ENCODE data around the gene EFCAB8.
"Not testable (repeated sequence)": the region's sequence is repeated elsewhere in the genome, so short reads cannot be mapped to it uniquely, and the experiment has no call there.

The EFCAB8 gene

GRCh38 chr20:32909896-32910571 is 51.3 kb downstream of the EFCAB8 start:
- DNase-seq (ENCODE audit: low read depth in 3 of 3), result no peak

- DNase-seq (ENCODE audit: low read depth in 3 of 3), result no peak
These were observed 52.6 kb downstream of the EFCAB8 start for GRCh38 chr20:32911355-32911754.

- DNase-seq (ENCODE audit: low read depth in 3 of 3), result no peak
These were observed 54.0 kb downstream of the EFCAB8 start for GRCh38 chr20:32912688-32913087.

DNA sequence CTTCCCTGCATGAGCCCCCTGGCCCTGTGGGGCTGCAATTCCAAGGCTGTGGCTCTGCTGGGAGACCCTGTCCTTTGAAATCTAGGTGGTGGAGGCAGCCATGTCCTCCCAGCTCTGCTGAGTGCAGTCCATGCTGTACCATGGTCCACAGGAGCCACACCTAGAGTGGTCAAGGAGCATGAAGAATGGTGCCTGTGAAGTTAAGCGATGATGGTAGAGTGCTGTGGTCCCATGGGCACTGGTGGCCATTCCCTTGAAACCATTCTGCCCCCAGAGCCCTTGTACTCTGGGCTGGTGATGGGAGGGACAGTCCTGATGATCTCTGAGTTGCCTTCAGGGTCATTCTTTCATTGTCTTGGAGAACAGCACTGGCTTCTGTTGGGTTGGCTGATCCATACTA is 55.3 kb downstream of the EFCAB8 start:
- no peak for DNase-seq (ENCODE audit: low read depth in 3 of 3)

GRCh38 chr20:32917191-32917950 is 58.6 kb downstream of the EFCAB8 start:
- DNase-seq (ENCODE audit: low read depth in 3 of 3), result no peak

GRCh38 chr20:32918296-32918695 is 59.6 kb downstream of the EFCAB8 start:
- DNase-seq (ENCODE audit: low read depth in 3 of 3), result no peak

DNA sequence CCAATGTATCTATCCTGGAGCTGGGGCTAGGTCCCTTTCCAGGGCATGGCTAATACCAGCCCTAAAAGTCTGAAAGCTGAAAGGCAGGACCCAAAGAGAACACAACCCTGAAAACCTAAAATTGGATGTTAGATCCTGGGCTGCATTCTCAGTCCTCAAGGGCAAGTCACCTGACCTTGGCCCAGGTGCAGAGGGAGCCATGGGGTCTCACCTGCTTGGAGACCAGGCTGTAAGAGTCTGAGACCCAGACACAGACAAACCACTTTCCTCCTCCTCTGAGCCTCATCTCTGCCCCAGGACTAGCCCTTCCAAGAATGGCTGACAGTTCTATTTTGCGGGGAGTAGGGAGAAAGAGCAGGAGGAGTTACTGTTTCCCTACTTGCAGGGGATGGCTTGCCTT is 60.0 kb downstream of the EFCAB8 start:
- no peak for DNase-seq (ENCODE audit: low read depth in 3 of 3)

DNA sequence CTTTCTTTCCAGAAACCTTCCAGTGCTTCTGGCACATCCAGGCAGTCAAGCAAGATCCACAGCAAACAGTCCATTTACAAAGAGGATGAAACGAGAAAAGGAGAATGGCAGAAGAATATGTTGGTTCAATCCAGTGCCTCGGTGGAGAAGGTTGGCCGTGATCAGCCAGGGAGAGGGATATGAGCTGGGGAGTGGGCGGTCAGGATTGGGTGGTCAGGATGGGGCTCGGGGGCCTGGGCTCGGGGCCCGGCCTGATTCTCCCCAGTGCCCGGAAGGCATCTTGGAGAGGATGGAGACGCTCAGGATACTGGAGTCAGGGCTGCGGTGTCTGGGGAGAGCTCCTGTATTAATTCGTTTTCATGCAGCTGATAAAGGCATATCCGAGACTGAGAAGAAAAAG is 61.3 kb downstream of the EFCAB8 start:
- DNase-seq (ENCODE audit: low read depth in 3 of 3), result no peak

GRCh38 chr20:32920530-32921298 is 62.0 kb downstream of the EFCAB8 start:
- DNase-seq (ENCODE audit: low read depth in 3 of 3), result no peak

- no peak for DNase-seq (ENCODE audit: low read depth in 3 of 3)
These were observed 63.7 kb downstream of the EFCAB8 start for GRCh38 chr20:32922466-32922865.

DNA sequence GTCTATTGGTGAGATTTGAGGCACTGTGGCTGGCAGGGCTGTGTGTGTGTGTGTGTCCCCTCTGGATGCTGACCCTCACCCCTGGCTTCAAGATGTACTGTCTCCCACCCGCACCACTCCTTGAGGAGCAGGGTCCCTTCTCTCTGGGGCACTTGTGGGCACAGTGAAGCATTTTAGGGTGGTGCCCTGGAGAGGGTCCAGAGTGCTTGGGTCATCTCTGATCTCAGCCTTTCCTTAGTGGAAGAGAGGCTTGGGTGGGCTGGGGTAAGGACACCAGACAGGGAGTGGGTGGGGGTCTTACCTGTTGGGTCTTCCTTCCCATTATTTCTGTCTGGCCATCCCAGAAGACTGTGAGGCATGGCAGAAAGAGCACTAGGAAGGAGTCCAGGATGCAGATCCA is 66.1 kb downstream of the EFCAB8 start:
- DNase-seq (ENCODE audit: low read depth in 3 of 3), result no peak

DNA sequence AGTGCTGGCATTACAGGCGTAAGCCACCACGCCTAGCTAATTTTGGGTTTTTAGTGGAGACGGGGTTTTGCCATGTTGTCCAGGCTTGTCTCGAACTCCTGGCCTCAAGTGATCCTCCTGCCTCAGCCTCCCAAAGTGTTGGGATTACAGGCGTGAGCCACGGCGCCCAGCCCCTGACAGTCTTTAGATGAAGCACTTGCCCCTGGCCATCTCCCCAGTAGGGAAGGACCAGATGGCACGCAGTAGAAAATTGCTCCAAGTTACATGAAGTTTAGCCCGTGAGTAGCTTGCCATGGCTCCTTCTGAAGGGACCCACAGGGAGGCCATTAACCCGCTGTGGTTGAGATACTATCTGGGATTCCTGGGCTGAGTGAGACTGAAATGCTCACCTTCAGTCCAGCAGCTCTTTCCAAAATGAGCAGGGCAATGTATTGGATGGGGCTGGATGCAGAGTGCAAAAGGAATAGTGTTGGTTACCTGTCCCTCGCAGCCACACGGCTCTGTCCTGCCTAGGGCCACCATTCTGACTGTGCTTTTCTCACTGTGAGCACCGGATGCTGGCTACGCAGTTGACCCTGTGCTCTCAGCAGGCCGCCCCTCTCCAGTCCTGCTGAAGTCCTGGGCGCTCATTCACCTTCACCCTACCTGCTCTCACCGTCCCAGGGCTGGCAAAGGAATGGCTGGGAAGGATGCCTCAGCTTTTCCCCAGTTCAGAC is 66.9 kb downstream of the EFCAB8 start:
- DNase-seq (ENCODE audit: low read depth in 3 of 3), result no peak

DNA sequence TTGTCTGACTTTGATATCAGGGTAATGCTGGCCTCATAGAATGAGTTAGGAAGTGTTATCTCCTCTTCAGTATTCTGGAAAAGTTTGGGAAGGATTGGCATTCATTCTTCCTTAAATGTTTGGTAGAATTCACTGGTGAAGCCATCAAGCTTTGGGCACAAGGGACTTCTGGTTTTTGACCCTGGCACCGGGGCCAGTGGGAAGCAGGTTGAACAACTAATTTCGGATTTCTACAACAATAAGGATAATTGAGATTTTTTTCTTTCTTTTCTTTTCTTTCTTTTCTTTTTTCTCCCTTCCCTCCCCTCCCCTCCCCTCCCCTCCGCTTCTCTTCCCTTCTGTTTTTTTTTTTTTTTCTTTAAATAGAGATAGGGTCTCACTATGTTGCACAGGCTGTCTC is 70.4 kb downstream of the EFCAB8 start:
- DNase-seq (ENCODE audit: low read depth in 3 of 3), result no peak

DNA sequence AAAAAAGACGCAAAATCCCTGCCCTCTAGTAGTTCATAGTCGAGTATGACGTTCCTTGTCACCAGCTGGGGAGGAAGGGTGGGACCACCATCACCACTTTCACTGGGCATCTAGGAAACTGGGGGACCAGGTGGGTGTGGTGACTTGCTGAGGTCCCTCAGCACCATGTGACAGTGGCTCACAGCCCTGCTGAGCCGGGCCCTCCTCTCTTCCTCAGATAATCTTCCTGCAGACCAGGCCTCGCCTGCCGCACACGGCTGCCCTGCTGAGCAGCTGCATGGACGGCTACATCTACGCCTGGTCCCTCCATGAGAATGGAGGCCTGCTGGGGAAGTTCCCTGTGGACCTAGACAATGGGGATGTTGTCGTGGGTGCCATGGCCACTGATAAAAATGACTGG is 71.5 kb downstream of the EFCAB8 start:
- DNase-seq (ENCODE audit: low read depth in 3 of 3), result no peak

DNA sequence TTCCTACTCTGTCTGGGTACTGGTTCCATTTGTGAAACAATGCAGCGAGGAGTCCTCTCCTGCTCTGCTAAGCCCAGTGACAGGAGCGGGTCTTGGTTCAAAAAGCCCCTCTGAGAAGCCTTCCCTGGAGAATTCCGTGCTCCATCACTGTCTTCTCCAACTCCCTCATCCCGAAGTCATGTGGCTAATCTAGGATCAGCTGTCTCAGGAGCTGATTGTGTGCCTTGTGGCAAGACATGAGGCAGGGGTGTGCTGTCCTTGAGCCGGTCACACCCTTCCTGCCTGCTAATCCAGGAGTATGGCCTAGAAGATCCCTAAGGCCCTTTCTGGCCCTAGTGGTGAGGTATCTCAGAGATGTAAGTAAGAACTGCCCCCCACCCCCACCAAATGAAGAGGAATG is 72.0 kb downstream of the EFCAB8 start:
- DNase-seq (ENCODE audit: low read depth in 3 of 3), result no peak

GRCh38 chr20:32934580-32934979 is 75.9 kb downstream of the EFCAB8 start:
- no peak for DNase-seq (ENCODE audit: low read depth in 3 of 3)

DNA sequence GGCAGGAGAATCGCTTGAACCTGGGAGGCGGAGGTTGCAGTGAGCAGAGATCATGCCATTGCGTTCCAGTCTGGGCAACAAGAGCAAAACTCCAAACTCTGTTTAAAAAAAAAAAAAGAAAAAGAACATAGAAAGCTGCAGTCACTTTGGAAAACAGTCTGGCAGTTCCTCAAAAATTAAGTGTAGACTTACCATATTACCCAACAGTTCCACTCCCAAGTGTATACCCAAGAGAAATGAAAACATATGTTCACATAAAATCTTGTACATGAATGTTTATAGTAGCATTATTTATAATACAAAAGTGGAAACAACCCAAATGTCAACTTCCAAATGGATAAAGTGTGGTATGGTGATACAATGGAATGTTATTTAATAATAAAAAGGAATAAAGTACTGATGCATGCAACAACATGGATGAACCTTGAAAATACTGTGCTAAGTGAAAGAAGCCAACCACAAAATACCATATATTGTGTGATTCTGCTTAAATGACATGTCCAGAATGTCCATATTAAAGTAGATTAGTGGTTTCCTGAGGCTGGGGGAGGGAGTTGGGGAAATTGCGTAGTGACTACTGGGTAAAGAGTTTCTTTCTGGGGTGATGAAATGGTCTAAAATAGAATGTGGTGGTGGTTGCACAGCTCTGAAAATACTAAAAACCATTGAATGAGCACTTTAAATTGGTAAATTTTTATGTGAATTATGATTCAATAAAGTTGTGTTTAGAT is 82.6 kb downstream of the EFCAB8 start:
- DNase-seq (ENCODE audit: low read depth in 3 of 3), result no peak

DNA sequence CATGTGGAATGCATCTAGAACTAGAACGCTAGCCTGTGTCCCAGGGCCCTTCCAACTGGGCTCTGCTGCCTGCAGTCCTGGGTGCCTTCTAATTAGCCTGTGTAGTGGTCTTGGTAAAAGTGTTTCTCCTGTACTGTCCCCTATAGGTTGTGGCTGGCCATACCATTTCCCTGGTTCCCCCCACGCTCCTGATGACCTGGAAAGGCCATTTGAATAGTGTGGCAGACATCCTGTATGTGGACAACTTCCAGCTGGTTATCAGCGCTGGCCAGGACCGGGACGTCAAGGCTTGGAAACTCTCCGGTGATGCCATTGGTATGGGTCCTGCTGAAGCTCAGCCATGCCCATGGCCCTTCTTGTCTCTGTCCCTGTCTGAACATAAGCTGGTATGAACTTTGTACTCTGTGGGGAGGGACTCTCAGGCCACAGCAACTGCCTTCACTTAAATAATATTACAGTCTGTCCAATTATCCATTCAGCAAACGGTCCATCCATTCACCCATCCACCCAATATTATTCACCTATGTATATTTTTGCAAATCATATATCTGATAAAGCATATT is 84.8 kb downstream of the EFCAB8 start:
- no peak for DNase-seq (ENCODE audit: low read depth in 3 of 3)

GRCh38 chr20:32945710-32946221 is 87.0 kb downstream of the EFCAB8 start:
- no peak for DNase-seq (ENCODE audit: low read depth in 3 of 3)

DNA sequence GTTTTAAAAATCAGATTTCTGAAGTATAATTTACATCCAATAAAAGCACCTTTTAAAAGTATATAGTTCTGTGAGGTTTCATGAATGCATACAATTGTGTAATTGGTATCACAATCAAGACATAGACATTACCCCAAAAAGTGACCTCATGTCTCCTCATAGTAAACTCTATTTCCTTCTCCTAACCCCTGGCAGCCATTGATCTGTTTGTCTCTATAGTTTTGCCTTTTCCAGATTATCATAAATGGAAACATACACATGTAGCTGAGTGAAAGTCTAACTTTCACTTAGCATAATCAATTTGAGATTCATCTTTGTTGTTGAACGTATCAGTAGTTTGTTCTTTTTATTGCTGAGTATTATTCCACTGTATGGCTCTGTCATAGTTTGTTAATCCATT is 87.9 kb downstream of the EFCAB8 start:
- DNase-seq (ENCODE audit: low read depth in 3 of 3), result no peak

DNA sequence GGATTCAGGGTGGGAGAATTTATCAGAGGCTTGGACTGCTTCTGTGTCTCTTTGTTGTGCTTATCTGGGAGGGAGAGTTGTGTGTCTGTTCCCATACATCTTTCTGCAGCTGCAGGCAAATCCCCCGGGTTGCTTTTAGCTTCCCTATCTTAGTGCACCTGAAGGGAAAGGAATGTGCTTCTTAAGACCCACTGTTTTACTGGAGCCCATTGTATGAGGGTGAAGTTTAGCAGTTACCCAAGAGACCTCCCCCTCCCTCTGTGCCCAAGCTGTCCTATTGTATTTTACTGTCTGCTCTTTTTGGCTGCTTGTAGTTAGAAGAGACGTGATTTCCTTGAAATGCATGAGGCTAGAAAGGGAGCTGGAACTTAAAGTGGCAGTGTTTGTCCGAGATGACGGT is 91.8 kb downstream of the EFCAB8 start:
- DNase-seq (ENCODE audit: low read depth in 3 of 3), result not testable (repeated sequence)

All from stimulated activated CD4-positive, alpha-beta T cell treated with anti-CD3 and anti-CD28 coated beads, TNF-alpha, amount 100 ng/mL, for 48 hours (primary cell).